ENCODE results near the gene LRRC4C.

Gene LRRC4C

GRCh38 chr11:40701027-40701426 is 758.4 kb downstream of the LRRC4C start:
- H3K9ac ChIP-seq (ENCODE audit: low read length), result no peak overlapping the region
- no peak overlapping the region for H3K4me3 ChIP-seq (ENCODE audit: low read depth, low read length)
- H3K27ac ChIP-seq (ENCODE audit: low read depth, low read length), result no peak overlapping the region
- no peaks in the 10 kb centered on the region for H3K27me3 ChIP-seq (ENCODE audit: control insufficient read depth, insufficient read depth, low read length)
- no peaks in the 10 kb centered on the region for H3K36me3 ChIP-seq (ENCODE audit: control insufficient read depth, insufficient read depth, low read length)
- no peaks in the 10 kb centered on the region for H3K4me1 ChIP-seq (ENCODE audit: control insufficient read depth, insufficient read depth, low read length)
- H3K9me3 ChIP-seq (ENCODE audit: control insufficient read depth, insufficient read depth, low read depth, low read length), result no peaks in the 10 kb centered on the region

- H3K27me3 ChIP-seq (ENCODE audit: control insufficient read depth, insufficient read depth, low read length), result no peaks in the 10 kb centered on the region
- no peaks in the 10 kb centered on the region for H3K36me3 ChIP-seq (ENCODE audit: control insufficient read depth, insufficient read depth, low read length)
- H3K27ac ChIP-seq (ENCODE audit: low read depth, low read length), result no peak overlapping the region
- H3K9ac ChIP-seq (ENCODE audit: low read length), result no peak overlapping the region
- H3K4me3 ChIP-seq (ENCODE audit: low read depth, low read length), result no peak overlapping the region
- no peaks in the 10 kb centered on the region for H3K9me3 ChIP-seq (ENCODE audit: control insufficient read depth, insufficient read depth, low read depth, low read length)
- peaks cover 16% of the 10 kb centered on the region; the same call in 1 of the 2 replicates for H3K4me1 ChIP-seq (ENCODE audit: control insufficient read depth, insufficient read depth, low read length)
These were observed 769.6 kb downstream of the LRRC4C start for GRCh38 chr11:40689823-40690222.

DNA sequence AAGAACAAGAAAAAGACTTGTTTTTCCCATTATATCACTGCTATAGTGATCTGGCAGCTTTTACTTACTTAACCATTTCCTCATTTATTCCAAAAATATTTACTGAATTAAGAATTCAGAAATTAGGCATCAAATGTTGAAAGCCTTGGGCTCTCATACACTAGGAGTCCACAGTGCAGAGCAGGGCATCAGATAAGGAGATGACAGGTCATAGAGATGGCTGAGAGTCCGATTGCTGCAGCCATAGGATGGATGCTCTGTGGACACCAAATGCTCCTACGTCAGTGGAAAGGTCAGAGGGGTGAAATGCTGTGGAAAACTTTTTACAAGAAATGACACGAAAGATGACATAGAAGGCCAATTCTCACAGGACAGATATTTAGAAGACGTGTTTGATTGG is 771.1 kb downstream of the LRRC4C start:
- H3K9ac ChIP-seq (ENCODE audit: low read length), result no peak overlapping the region
- H3K4me1 ChIP-seq (ENCODE audit: control insufficient read depth, insufficient read depth, low read length), result peaks cover 13% of the 10 kb centered on the region; the same call in 1 of the 2 replicates
- H3K9me3 ChIP-seq (ENCODE audit: control insufficient read depth, insufficient read depth, low read depth, low read length), result peaks cover 6% of the 10 kb centered on the region; the same call in 1 of the 2 replicates
- no peaks in the 10 kb centered on the region for H3K27me3 ChIP-seq (ENCODE audit: control insufficient read depth, insufficient read depth, low read length)
- H3K27ac ChIP-seq (ENCODE audit: low read depth, low read length), result no peak overlapping the region
- no peaks in the 10 kb centered on the region for H3K36me3 ChIP-seq (ENCODE audit: control insufficient read depth, insufficient read depth, low read length)
- H3K4me3 ChIP-seq (ENCODE audit: low read depth, low read length), result no peak overlapping the region

DNA sequence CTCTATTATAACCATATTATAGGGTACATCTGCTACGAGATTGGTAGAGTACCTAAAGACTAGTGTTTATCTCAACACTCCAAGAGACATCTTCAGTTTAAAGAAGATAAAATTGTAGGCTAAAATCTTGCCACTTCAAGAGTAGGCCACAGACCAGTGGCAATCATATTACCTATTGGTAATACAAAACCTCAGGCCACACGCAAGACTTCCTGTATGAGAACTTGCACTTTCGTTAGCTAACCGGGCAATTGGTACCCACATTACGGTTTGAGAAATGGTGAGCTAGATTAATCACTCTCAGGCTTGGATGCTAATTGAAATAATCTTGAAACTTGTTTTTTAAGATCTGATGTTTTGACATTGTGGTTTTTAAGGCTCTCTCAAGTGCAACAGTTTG is 772.7 kb downstream of the LRRC4C start:
- no peak overlapping the region for H3K9ac ChIP-seq (ENCODE audit: low read length)
- H3K9me3 ChIP-seq (ENCODE audit: control insufficient read depth, insufficient read depth, low read depth, low read length), result peaks cover 6% of the 10 kb centered on the region; the same call in 1 of the 2 replicates
- H3K27me3 ChIP-seq (ENCODE audit: control insufficient read depth, insufficient read depth, low read length), result no peaks in the 10 kb centered on the region
- no peak overlapping the region for H3K4me3 ChIP-seq (ENCODE audit: low read depth, low read length)
- no peak overlapping the region for H3K27ac ChIP-seq (ENCODE audit: low read depth, low read length)
- H3K4me1 ChIP-seq (ENCODE audit: control insufficient read depth, insufficient read depth, low read length), result peaks cover 7% of the 10 kb centered on the region; the same call in 1 of the 2 replicates
- H3K36me3 ChIP-seq (ENCODE audit: control insufficient read depth, insufficient read depth, low read length), result no peaks in the 10 kb centered on the region

- H3K9ac ChIP-seq (ENCODE audit: low read length), result no peak overlapping the region
- H3K27ac ChIP-seq (ENCODE audit: low read depth, low read length), result no peak overlapping the region
- no peak overlapping the region for H3K4me3 ChIP-seq (ENCODE audit: low read depth, low read length)
- H3K4me1 ChIP-seq (ENCODE audit: control insufficient read depth, insufficient read depth, low read length), result peaks cover 16% of the 10 kb centered on the region
- no peaks in the 10 kb centered on the region for H3K36me3 ChIP-seq (ENCODE audit: control insufficient read depth, insufficient read depth, low read length)
- H3K27me3 ChIP-seq (ENCODE audit: control insufficient read depth, insufficient read depth, low read length), result no peaks in the 10 kb centered on the region
- peaks cover 6% of the 10 kb centered on the region; the same call in 1 of the 2 replicates for H3K9me3 ChIP-seq (ENCODE audit: control insufficient read depth, insufficient read depth, low read depth, low read length)
These were observed 776.4 kb downstream of the LRRC4C start for GRCh38 chr11:40683010-40683409.

DNA sequence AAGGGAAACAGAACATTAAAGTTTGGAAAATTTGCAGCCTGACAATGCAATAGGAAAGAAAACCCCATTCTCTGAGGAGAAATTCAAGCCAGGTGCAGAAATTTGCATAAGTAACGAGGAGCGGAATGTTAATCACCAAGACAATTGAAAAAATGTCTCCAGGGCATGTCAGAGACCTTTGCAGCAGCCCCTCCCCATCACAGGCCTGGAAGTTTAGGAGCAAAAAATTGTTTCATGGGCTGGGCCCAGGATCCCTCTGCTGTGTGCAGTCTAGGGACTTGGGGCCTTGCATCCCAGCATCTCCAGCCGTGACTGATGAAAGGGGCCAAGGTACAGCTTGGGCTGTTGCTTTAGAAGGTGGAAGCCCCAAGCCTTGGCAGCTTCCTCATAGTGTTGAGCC is 780.2 kb downstream of the LRRC4C start:
- Histone ChIP-seq H3K9ac (ENCODE audit: low read length) (no peak overlapping the region), H3K4me1 (ENCODE audit: control insufficient read depth, insufficient read depth, low read length) (peaks cover 16% of the 10 kb centered on the region), H3K27ac (ENCODE audit: low read depth, low read length) (peak overlapping the region; percentile 47), H3K36me3 (ENCODE audit: control insufficient read depth, insufficient read depth, low read length) (no peaks in the 10 kb centered on the region), H3K9me3 (ENCODE audit: control insufficient read depth, insufficient read depth, low read depth, low read length) (peaks cover 6% of the 10 kb centered on the region; the same call in 1 of the 2 replicates), H3K4me3 (ENCODE audit: low read depth, low read length) (0 out of 2 replicates have a peak overlapping the region, but pooled peaks have one; percentile 4), H3K27me3 (ENCODE audit: control insufficient read depth, insufficient read depth, low read length) (no peaks in the 10 kb centered on the region)

DNA sequence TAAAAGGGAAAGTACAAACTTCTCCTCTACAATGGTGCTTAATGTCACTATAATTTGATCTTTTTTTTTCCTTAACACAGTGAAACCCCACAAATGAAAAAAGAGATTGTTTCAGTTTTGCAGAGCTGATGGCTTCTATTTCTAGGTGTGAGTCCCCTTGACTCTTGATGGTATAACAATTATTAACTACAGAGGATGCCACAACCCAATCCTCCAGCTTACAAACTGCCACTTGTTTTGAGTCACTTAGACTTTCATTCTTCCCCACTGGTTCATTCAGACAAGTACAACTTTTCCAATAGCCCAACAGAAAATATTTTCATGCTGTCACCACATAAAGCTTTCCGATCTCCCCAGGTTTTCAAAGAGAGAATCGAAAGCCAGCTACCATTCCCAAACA is 812.2 kb downstream of the LRRC4C start:
- Histone ChIP-seq H3K27ac (ENCODE audit: low read depth, low read length) (no peak overlapping the region), H3K27me3 (ENCODE audit: control insufficient read depth, insufficient read depth, low read length) (no peaks in the 10 kb centered on the region), H3K9ac (ENCODE audit: low read length) (no peak overlapping the region), H3K4me1 (ENCODE audit: control insufficient read depth, insufficient read depth, low read length) (peaks cover 6% of the 10 kb centered on the region; the same call in 1 of the 2 replicates), H3K4me3 (ENCODE audit: low read depth, low read length) (no peak overlapping the region), H3K9me3 (ENCODE audit: control insufficient read depth, insufficient read depth, low read depth, low read length) (peaks cover 28% of the 10 kb centered on the region), H3K36me3 (ENCODE audit: control insufficient read depth, insufficient read depth, low read length) (no peaks in the 10 kb centered on the region)

- H3K36me3 ChIP-seq (ENCODE audit: control insufficient read depth, insufficient read depth, low read length), result no peaks in the 10 kb centered on the region
- H3K9ac ChIP-seq (ENCODE audit: low read length), result no peak overlapping the region
- peaks cover 3% of the 10 kb centered on the region; the same call in 1 of the 2 replicates for H3K9me3 ChIP-seq (ENCODE audit: control insufficient read depth, insufficient read depth, low read depth, low read length)
- H3K4me3 ChIP-seq (ENCODE audit: low read depth, low read length), result no peak overlapping the region
- H3K27ac ChIP-seq (ENCODE audit: low read depth, low read length), result no peak overlapping the region
- H3K27me3 ChIP-seq (ENCODE audit: control insufficient read depth, insufficient read depth, low read length), result no peaks in the 10 kb centered on the region
- H3K4me1 ChIP-seq (ENCODE audit: control insufficient read depth, insufficient read depth, low read length), result peaks cover 6% of the 10 kb centered on the region; the same call in 1 of the 2 replicates
These were observed 817.2 kb downstream of the LRRC4C start for GRCh38 chr11:40642284-40642683.

DNA sequence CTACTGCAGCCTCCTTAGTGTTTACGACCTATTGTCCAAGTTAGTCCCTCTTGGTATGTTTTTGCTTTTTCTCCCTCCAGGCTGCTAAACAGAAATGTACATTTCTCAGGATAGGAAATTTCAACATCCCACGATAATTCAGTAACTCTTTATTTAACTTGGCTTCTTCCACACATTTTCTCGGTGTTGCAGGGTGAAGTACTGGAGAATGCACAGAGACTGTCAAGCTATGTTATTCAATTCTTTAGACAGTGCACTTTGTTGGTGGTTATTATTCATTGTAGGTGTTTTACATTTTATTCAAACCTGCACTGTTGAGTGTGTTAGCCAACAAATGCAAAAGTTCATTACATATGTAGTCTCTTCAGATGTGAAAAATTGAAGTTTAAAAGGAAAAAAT is 839.8 kb downstream of the LRRC4C start:
- no peaks in the 10 kb centered on the region for H3K4me1 ChIP-seq (ENCODE audit: control insufficient read depth, insufficient read depth, low read length)
- no peaks in the 10 kb centered on the region for H3K9me3 ChIP-seq (ENCODE audit: control insufficient read depth, insufficient read depth, low read depth, low read length)
- no peaks in the 10 kb centered on the region for H3K36me3 ChIP-seq (ENCODE audit: control insufficient read depth, insufficient read depth, low read length)
- no peak overlapping the region for H3K9ac ChIP-seq (ENCODE audit: low read length)
- no peak overlapping the region for H3K27ac ChIP-seq (ENCODE audit: low read depth, low read length)
- H3K4me3 ChIP-seq (ENCODE audit: low read depth, low read length), result no peak overlapping the region
- H3K27me3 ChIP-seq (ENCODE audit: control insufficient read depth, insufficient read depth, low read length), result no peaks in the 10 kb centered on the region

DNA sequence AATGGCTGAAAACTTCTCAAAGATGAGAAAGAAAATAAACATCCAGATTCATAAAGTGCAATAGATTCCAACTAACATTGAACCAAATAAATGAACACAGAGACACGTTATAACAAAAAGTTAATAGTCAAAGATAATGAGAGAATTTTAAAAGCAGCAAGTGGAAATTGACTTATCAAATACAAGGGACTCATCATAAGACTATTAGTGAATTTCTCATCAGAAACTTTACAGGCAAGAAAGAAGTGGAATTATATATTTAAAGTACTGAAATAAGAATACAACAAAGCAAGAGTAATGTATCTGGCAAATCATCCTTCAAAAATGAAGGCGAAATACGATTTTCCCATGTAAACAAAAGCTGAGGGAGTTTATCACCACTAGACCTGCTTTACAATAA is 852.7 kb downstream of the LRRC4C start:
- Histone ChIP-seq H3K4me1 (ENCODE audit: control insufficient read depth, insufficient read depth, low read length) (no peaks in the 10 kb centered on the region), H3K9ac (ENCODE audit: low read length) (no peak overlapping the region), H3K36me3 (ENCODE audit: control insufficient read depth, insufficient read depth, low read length) (no peaks in the 10 kb centered on the region), H3K4me3 (ENCODE audit: low read depth, low read length) (no peak overlapping the region), H3K9me3 (ENCODE audit: control insufficient read depth, insufficient read depth, low read depth, low read length) (peaks cover 16% of the 10 kb centered on the region), H3K27ac (ENCODE audit: low read depth, low read length) (no peak overlapping the region), H3K27me3 (ENCODE audit: control insufficient read depth, insufficient read depth, low read length) (no peaks in the 10 kb centered on the region)

DNA sequence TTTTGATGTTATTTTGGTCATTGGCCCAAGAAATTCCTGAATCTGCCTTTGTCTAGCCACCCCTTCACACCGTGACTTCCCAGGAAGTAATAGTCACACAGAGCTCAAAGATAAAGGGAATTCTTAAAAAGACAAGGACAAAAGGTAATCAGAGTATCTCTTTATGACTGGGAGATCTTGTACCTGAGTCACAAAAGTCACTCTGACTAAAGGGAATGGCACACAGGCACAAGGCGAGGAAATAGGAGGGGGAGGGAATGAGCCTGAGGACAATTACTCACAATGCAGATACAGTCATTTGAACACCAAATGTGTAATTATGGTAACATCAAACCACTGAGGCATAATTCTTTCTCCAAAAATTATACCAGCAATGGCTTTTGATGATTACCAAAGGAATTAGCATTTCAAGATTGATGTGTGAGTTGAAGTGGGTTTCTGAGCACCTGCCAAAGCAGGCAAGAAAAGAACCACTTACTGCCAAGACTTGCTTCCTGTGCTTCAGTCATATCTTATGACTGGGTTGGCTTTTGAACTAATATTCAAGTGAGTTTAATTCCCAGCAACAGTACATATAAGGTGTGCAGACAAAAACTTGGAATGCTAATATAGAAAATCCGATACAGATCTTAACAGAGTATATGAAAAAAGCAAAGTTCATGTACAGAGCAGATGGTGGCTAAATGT is 856.4 kb downstream of the LRRC4C start:
- no peaks in the 10 kb centered on the region for H3K27me3 ChIP-seq (ENCODE audit: control insufficient read depth, insufficient read depth, low read length)
- no peaks in the 10 kb centered on the region for H3K4me1 ChIP-seq (ENCODE audit: control insufficient read depth, insufficient read depth, low read length)
- H3K9ac ChIP-seq (ENCODE audit: low read length), result no peak overlapping the region
- H3K4me3 ChIP-seq (ENCODE audit: low read depth, low read length), result no peak overlapping the region
- H3K36me3 ChIP-seq (ENCODE audit: control insufficient read depth, insufficient read depth, low read length), result no peaks in the 10 kb centered on the region
- no peak overlapping the region for H3K27ac ChIP-seq (ENCODE audit: low read depth, low read length)
- H3K9me3 ChIP-seq (ENCODE audit: control insufficient read depth, insufficient read depth, low read depth, low read length), result peaks cover 16% of the 10 kb centered on the region

Data from HUES6 (cell line).